GM19023 (cell line): ENCODE results near the gene FOXP1.

ENCODE experiments used
- ATAC-seq: cut with Tn5 transposase; IDR thresholded peaks from one replicate; pipeline ENCODE4 v1.9.1; 2021; ENCODE audit warnings: mild to moderate bottlenecking, moderate library complexity; ENCODE audit not compliant: unreplicated experiment

The FOXP1 gene

GRCh38 chr3:71288269-71288930 is 295.1 kb downstream of the FOXP1 start:
- no peak for ATAC-seq

GRCh38 chr3:71285086-71285485 is 298.4 kb downstream of the FOXP1 start:
- no peak for ATAC-seq

- no peak for ATAC-seq
These were observed 300.6 kb downstream of the FOXP1 start for GRCh38 chr3:71282976-71283375.

GRCh38 chr3:71281280-71281679 is 302.2 kb downstream of the FOXP1 start:
- no peak for ATAC-seq

GRCh38 chr3:71277341-71277740 is 306.2 kb downstream of the FOXP1 start:
- no peak for ATAC-seq

- no peak for ATAC-seq
These were observed 307.0 kb downstream of the FOXP1 start for GRCh38 chr3:71276531-71276930.

GRCh38 chr3:71273453-71273852 is 310.1 kb downstream of the FOXP1 start:
- no peak for ATAC-seq

- ATAC-seq: no peak
These were observed 311.9 kb downstream of the FOXP1 start for GRCh38 chr3:71271596-71271995.

- no peak for ATAC-seq
These were observed 313.6 kb downstream of the FOXP1 start for GRCh38 chr3:71269906-71270305.

- ATAC-seq: no peak
These were observed 315.0 kb downstream of the FOXP1 start for GRCh38 chr3:71268462-71268999.

- no peak for ATAC-seq
These were observed 316.7 kb downstream of the FOXP1 start for GRCh38 chr3:71266875-71267274.

GRCh38 chr3:71265365-71265915 is 318.1 kb downstream of the FOXP1 start:
- no peak for ATAC-seq

- no peak for ATAC-seq
These were observed 318.7 kb downstream of the FOXP1 start for GRCh38 chr3:71264840-71265239.

GRCh38 chr3:71262364-71263265 is 320.9 kb downstream of the FOXP1 start:
- no peak for ATAC-seq

GRCh38 chr3:71260782-71261181 is 322.7 kb downstream of the FOXP1 start:
- no peak for ATAC-seq

GRCh38 chr3:71258526-71258925 is 325.0 kb downstream of the FOXP1 start:
- no peak for ATAC-seq

- ATAC-seq: no peak
These were observed 325.4 kb downstream of the FOXP1 start for GRCh38 chr3:71258116-71258515.

GRCh38 chr3:71255498-71255897 is 328.0 kb downstream of the FOXP1 start:
- no peak for ATAC-seq

GRCh38 chr3:71254281-71255057 is 329.1 kb downstream of the FOXP1 start:
- no peak for ATAC-seq

GRCh38 chr3:71253169-71253568 is 330.4 kb downstream of the FOXP1 start:
- no peak for ATAC-seq

GRCh38 chr3:71252466-71252865 is 331.1 kb downstream of the FOXP1 start:
- ATAC-seq: no peak
